GM18498 (cell line): Measurements from ENCODE around the gene PLAGL2.
"Not testable (repeated sequence)": the region's sequence is repeated elsewhere in the genome, so short reads cannot be mapped to it uniquely, and the experiment has no call there.

ENCODE experiments used
- ATAC-seq: cut with Tn5 transposase; IDR thresholded peaks from one replicate; pipeline ENCODE4 v1.9.1; 2021; ENCODE audit warnings: mild to moderate bottlenecking, moderate library complexity; ENCODE audit not compliant: unreplicated experiment

PLAGL2 gene

GRCh38 chr20:32205110-32205842 lies 2.3 kb downstream of the PLAGL2 start:
- no peak for ATAC-seq

GRCh38 chr20:32204205-32205109 lies 3.1 kb downstream of the PLAGL2 start:
- ATAC-seq = no peak

GRCh38 chr20:32203356-32204204 lies 4.0 kb downstream of the PLAGL2 start:
- ATAC-seq = no peak

- no peak for ATAC-seq
These were observed 5.6 kb downstream of the PLAGL2 start for GRCh38 chr20:32201977-32202363.

- ATAC-seq = no peak
These were observed 6.1 kb downstream of the PLAGL2 start for GRCh38 chr20:32201296-32201976.

GRCh38 chr20:32199006-32199405 lies 8.5 kb downstream of the PLAGL2 start:
- no peak for ATAC-seq

- not testable (repeated sequence) for ATAC-seq
These were observed 10.4 kb downstream of the PLAGL2 start for GRCh38 chr20:32197136-32197535.

- not testable (repeated sequence) for ATAC-seq
These were observed 10.9 kb downstream of the PLAGL2 start for GRCh38 chr20:32196613-32197012.

GRCh38 chr20:32195581-32195980 lies 12.0 kb downstream of the PLAGL2 start:
- no peak for ATAC-seq

GRCh38 chr20:32193996-32194395 lies 13.5 kb downstream of the PLAGL2 start:
- ATAC-seq = no peak

GRCh38 chr20:32193336-32193735 lies 14.2 kb downstream of the PLAGL2 start:
- not testable (repeated sequence) for ATAC-seq

- no peak for ATAC-seq
These were observed 14.8 kb downstream of the PLAGL2 start for GRCh38 chr20:32192698-32193097.

GRCh38 chr20:32191873-32192272 lies 15.7 kb downstream of the PLAGL2 start:
- no peak for ATAC-seq

- ATAC-seq = no peak
These were observed 16.1 kb downstream of the PLAGL2 start for GRCh38 chr20:32191422-32191821.

GRCh38 chr20:32190616-32191415 lies 16.7 kb downstream of the PLAGL2 start:
- ATAC-seq = no peak

- ATAC-seq = no peak
These were observed 17.6 kb downstream of the PLAGL2 start for GRCh38 chr20:32189691-32190615.

GRCh38 chr20:32189123-32189410 lies 18.5 kb downstream of the PLAGL2 start:
- ATAC-seq = no peak

- ATAC-seq = no peak
These were observed 19.0 kb downstream of the PLAGL2 start for GRCh38 chr20:32188376-32189122.
